HG02571 (cell line): ENCODE results near the gene MVB12A.

Source experiments
- ATAC-seq: cut with Tn5 transposase; IDR thresholded peaks from one replicate; pipeline ENCODE4 v1.9.1; 2021; ENCODE audit warnings: mild to moderate bottlenecking, moderate library complexity; ENCODE audit not compliant: unreplicated experiment

The MVB12A gene

DNA sequence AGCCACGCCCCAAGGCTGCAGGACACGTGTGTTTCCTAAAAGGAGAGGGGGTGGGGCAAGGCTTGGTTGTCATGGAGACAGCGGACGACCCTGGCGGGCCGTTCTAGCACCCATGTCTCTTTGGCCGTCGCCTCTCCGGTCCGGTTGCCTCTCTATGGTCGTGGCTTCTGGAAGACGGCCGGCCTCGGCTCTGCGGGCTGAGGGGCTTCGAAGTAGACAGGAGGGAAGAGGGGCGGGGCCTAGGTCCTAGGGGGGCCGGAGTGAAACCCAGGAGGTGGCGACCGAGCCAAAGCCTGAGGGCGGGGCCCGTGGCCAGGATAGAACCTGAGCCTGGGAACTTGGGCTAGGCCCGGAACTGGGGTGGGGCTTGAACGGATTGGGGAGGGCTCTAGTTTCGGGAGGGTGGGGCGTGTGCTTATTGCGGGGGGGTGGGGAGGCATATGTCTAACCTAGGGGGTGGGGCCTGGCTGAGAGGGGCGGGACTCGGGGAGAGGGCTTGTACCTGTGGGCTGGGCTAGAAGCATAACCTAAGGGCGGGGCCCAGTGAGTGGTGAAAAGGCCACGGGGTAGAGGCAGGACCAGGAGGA is 49.7 kb downstream of the MVB12A start:
- peak; percentile 50 for ATAC-seq

DNA sequence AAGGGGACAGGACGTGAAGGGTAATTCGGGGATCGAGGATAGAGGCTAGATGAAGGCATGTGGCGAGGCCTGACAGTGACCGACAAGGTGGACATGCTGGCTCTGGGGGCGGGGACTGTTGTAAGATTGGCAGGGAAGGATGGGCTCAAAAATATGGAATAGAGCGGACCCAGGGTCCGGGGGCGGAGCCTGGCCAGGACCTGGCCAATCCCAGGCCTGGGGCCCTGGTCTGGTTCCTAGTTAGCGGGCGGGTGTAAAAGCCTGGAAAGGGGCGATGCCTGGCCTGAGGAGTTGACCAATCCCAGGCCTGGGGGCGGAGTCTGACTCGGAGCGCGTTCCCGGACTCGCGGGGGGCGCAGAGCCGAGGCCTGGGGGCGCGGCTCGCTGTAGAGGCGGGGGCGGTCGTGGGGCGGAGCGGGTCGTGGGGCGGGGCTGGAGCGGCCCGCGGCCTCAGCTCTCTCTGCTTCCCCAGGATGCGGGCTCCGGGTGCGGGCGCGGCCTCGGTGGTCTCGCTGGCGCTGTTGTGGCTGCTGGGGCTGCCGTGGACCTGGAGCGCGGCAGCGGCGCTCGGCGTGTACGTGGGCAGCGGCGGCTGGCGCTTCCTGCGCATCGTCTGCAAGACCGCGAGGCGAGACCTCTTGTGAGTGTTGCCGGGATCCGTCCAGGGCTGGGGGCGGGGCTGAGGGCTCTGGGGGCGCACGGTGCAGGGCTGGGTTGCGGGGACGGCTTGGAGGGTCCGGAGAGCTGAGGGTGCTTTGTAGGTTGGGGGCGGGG is 50.4 kb downstream of the MVB12A start, which contains the start of gene SLC27A1:
SLC27A1 (plus strand) TSS at position 457 of the 774 bp plus-strand sequence; CDS start at position 474, 17 bp downstream.
- peak; percentile 72 for ATAC-seq

DNA sequence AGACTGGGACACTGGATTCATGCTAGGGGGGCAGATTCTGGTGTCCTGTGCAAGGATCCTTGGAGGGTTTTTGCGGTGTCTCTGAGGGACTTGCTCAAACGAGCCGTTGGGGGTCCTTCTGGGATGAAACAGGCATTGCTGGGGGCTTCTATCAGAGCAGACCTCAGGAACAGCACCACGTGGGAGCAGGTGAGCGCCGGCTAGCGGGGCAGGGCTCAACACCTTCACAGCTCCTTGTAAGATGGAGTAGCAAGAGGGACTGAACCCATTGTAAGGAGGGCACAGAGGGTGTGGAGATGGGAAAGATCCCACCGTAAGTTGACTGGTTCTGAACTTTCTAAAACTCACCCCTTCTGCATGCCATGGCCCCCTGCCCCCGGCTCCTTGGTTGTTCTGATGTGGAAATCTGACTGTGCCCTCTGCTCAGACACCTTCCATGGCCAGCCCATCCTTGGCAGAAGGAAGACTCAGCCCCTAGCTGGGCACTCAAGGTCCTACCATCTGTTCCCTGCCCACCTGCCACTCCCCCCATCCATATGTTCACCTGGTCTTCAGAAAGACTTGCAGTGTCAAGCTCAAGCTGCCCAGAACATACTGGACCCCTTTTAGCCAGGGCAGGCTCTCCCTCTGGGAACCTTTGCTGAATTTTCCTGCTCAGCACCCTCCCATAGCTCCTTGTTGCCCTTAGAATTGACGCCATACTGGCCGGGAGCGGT is 51.7 kb downstream of the MVB12A start:
- no peak for ATAC-seq

GRCh38 chr19:17473041-17473440 is 53.2 kb downstream of the MVB12A start:
- ATAC-seq, result no peak
